Measurements from ENCODE around the gene KRT7.
A peak's percentile ranks its signal among the peaks of the same experiment; 100 is the strongest.

KRT7 gene

DNA sequence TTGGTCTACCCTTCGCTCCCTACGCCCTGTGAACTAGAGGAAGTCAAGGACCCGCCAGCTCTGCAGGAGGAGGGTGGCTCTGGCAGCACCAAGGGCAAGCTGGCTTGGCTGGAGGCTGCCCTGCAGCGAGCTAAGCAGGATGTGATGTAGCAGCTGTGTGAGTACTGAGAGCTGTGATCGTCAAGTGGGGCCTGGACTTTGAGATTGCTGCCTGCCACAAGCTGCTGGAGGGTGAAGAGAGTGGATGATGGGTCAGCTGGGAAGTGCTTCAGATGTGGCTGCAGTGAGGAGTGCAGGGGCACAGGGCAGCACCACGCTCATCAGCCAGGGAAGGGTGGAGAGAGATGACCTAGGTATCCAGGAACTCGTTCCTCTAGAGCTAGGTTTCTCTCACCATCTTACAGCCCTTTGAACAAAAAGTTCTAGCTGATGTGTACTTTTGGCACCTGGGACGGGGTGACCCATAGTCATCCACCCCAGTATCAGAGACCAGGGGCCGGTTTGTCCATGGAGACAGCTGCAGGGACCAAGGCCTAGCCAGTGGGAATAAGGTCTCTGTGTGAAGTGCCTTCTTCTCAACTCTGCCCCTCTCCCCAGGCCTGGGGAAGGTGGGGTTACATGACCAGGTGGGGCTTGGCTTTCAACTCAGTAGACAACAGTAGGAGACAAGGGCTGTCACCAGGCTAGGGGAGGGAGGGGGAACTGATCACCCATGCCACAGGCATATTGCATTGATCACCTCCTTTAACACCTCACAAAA lies 44.6 kb downstream of the KRT7 start:
- Histone ChIP-seq H3K27me3 (ENCODE audit: insufficient read depth, poor library complexity, severe bottlenecking) (no peaks in the 10 kb centered on the region), H3K27ac (ENCODE audit: poor library complexity, severe bottlenecking) (peak overlapping the region; percentile 99), H3K9me3 (ENCODE audit: severe bottlenecking) (no peaks in the 10 kb centered on the region), H3K4me1 (ENCODE audit: insufficient read depth, poor library complexity, severe bottlenecking) (peaks cover 33% of the 10 kb centered on the region), H3K36me3 (ENCODE audit: low read depth) (no peaks in the 10 kb centered on the region), H3K4me3 (ENCODE audit: severe bottlenecking) (no peak overlapping the region)
- no peak for ATAC-seq (ENCODE audit: low read depth)
- no peak for DNase-seq (ENCODE audit: low spot score)
- TF ChIP-seq, protein P1, sequence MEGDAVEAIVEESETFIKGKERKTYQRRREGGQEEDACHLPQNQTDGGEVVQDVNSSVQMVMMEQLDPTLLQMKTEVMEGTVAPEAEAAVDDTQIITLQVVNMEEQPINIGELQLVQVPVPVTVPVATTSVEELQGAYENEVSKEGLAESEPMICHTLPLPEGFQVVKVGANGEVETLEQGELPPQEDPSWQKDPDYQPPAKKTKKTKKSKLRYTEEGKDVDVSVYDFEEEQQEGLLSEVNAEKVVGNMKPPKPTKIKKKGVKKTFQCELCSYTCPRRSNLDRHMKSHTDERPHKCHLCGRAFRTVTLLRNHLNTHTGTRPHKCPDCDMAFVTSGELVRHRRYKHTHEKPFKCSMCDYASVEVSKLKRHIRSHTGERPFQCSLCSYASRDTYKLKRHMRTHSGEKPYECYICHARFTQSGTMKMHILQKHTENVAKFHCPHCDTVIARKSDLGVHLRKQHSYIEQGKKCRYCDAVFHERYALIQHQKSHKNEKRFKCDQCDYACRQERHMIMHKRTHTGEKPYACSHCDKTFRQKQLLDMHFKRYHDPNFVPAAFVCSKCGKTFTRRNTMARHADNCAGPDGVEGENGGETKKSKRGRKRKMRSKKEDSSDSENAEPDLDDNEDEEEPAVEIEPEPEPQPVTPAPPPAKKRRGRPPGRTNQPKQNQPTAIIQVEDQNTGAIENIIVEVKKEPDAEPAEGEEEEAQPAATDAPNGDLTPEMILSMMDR (IDR thresholded peaks at IDR 0.05; ENCODE audit: poor library complexity, severe bottlenecking): no peak

DNA sequence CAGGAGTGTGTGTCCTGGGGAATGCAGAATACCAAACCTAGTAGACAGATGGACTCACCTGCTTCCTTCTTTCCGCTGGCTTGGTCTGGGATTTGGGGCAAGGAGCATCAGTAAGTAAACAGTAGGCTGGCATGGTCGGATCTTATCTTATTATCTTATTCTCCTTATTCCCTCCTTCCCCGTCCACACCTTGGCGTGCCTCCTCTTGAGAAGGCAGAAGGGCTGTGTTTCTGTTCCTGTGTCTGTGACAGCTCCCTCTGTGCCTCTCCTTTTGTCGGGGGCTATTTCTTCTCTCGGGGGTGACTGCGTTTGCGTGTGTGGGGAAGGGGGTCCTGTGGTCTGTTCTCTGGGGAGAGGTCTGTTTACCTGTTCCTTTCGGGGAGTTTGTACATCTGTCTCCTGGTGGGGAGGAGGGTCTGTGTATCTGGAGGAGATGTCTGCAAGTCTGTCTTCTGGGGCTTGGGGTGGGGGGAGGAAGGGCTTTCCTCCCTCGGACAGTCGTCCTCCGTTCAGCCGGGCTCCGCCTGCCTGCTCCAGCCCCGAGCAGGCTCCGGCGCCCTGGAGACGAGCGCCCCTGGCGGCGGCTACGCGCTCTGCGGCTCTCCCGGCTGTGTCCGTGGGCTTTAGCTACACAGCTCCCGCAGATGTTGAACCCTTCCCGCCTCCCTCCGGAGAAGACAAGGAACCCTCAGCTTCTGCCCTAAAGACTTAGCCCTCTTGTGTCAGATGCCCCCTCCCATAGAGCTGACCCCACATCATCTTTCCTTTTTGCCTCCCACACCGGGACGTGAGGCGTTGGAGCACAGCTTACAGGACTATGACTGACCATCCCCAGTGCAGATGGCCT lies 45.8 kb downstream of the KRT7 start:
- H3K9me3 ChIP-seq (ENCODE audit: severe bottlenecking): no peaks in the 10 kb centered on the region
- no peaks in the 10 kb centered on the region for H3K27me3 ChIP-seq (ENCODE audit: insufficient read depth, poor library complexity, severe bottlenecking)
- TF ChIP-seq, protein P1 (IDR thresholded peaks at IDR 0.05; ENCODE audit: poor library complexity, severe bottlenecking): peak; percentile 95
- H3K27ac ChIP-seq (ENCODE audit: poor library complexity, severe bottlenecking): peak overlapping the region; percentile 99
- DNase-seq (ENCODE audit: low spot score) (no peak), ATAC-seq (ENCODE audit: low read depth) (peak; percentile 58)
- H3K4me3 ChIP-seq (ENCODE audit: severe bottlenecking): no peak overlapping the region
- no peaks in the 10 kb centered on the region for H3K36me3 ChIP-seq (ENCODE audit: low read depth)
- H3K4me1 ChIP-seq (ENCODE audit: insufficient read depth, poor library complexity, severe bottlenecking): peaks cover 33% of the 10 kb centered on the region

DNA sequence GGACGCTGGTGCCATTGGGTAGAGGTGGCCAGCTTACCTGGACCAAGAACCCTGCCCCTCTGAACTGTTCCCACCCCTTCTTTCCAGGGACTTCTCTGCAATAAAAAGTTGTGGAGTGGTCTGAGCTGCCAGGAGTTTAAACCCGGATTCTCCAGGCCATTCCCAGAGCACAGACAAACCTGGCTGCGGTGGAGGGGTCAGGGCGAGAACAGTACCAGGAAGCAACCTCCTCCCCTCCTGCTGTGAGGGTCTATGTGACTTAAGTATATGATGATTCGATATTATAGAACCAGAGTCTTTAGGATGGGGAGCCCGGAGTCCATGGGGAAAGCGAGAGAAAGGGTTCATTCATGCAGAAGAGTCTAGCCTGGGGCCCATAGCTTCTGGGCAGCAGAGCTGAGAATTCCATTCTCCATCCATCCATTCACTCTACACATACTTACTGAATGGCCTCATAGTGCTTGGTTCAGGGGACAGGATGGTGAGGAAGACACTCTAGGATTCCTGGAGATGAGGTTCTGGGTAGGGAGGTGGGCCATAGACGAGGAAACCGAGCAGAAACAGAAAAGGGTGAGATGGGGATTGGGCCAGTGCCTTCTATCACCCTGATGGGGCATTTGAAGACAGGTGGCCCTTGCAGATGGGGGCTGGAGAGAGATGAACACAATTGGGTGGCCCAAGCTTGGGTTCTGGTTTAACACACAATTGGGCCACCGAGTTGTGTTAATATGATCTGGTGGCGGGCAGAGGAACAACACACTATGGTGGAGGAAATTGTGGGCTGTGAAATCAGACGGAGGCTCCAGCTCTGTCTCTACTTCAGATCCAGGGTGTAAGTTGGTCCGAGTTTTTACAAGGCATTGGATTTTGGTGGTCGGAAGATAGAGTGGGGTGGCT lies 46.6 kb downstream of the KRT7 start:
- no peak for ATAC-seq (ENCODE audit: low read depth)
- H3K9me3 ChIP-seq (ENCODE audit: severe bottlenecking): no peaks in the 10 kb centered on the region
- DNase-seq (ENCODE audit: low spot score): no peak
- TF ChIP-seq, protein P1 (IDR thresholded peaks at IDR 0.05; ENCODE audit: poor library complexity, severe bottlenecking): no peak
- peaks cover 39% of the 10 kb centered on the region for H3K4me1 ChIP-seq (ENCODE audit: insufficient read depth, poor library complexity, severe bottlenecking)
- peak overlapping the region; percentile 99 for H3K27ac ChIP-seq (ENCODE audit: poor library complexity, severe bottlenecking)
- no peaks in the 10 kb centered on the region for H3K27me3 ChIP-seq (ENCODE audit: insufficient read depth, poor library complexity, severe bottlenecking)
- no peak overlapping the region for H3K4me3 ChIP-seq (ENCODE audit: severe bottlenecking)
- no peaks in the 10 kb centered on the region for H3K36me3 ChIP-seq (ENCODE audit: low read depth)

DNA sequence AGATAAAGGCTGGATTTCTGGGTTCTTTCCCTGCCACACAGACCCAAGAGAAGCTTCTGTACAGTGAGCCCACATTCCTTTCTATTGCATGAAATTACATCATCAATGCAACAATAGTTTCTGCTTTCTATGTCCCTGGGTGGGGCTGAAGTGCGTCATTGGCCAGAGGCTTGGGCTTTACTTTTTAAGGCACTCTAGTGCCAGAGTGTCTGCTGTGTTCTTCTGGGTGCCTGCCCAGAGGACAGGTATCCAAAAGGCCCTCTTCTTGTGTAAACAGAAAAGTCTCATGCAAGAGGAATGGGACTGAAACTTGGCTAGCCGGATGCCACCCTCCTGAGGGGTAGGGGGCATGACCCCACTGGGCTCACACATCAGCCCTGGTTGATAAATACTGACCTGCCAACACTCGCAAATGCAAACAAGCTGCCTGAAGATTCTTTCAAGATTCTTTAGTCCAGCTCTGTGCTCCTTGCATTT lies 47.3 kb downstream of the KRT7 start:
- ATAC-seq (ENCODE audit: low read depth): peak; percentile 65
- H3K4me3 ChIP-seq (ENCODE audit: severe bottlenecking): no peak overlapping the region
- peak; percentile 97 for DNase-seq (ENCODE audit: low spot score)

More for the DNA sequence above, 47.3 kb downstream of the KRT7 start:
- H3K27ac ChIP-seq (ENCODE audit: poor library complexity, severe bottlenecking): peak overlapping the region; percentile 99
- no peaks in the 10 kb centered on the region for H3K27me3 ChIP-seq (ENCODE audit: insufficient read depth, poor library complexity, severe bottlenecking)
- no peaks in the 10 kb centered on the region for H3K36me3 ChIP-seq (ENCODE audit: low read depth)
- TF ChIP-seq, protein P1 (IDR thresholded peaks at IDR 0.05; ENCODE audit: poor library complexity, severe bottlenecking): no peak
- no peaks in the 10 kb centered on the region for H3K9me3 ChIP-seq (ENCODE audit: severe bottlenecking)
- H3K4me1 ChIP-seq (ENCODE audit: insufficient read depth, poor library complexity, severe bottlenecking): peaks cover 45% of the 10 kb centered on the region
